CD4-positive, alpha-beta T cell treated with Interleukin-6 at 100 ng/mL for 8 hours (primary cell): ENCODE data around the gene ZNF516.

ENCODE experiments used
- DNase-seq: peaks from one replicate; pipeline ENCODE4 v3.0.0-alpha.2; 2020; ENCODE audit warnings: mixed read lengths, low spot score

The ZNF516 gene

DNA sequence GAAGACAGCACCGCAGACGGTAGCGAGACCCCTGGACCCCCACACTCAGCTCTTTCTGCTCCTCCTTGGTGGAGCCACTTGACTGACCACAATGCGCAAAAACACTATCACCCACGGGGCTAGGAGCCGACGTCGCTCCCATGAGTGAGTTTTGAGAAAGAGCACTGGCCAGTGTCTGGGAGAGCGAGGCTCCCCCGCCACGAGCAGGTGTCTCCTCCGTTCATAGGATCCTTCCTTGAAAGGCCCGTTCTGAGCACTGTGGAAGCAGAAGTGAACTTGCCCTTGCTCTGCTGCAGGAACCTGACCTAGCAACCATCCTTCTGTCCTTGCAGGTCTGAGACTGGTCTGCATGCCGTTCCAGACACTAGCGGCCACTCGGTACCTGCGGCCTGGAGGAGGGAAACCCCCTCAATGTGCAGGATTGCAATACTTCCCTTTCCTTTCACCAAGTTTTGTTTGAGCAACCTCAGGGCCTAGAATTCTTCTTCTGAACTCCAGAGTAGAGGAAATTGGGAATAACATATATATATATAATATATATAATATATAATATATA, 12.9 kb upstream of the ZNF516 start:
- DNase-seq: no peak

DNA sequence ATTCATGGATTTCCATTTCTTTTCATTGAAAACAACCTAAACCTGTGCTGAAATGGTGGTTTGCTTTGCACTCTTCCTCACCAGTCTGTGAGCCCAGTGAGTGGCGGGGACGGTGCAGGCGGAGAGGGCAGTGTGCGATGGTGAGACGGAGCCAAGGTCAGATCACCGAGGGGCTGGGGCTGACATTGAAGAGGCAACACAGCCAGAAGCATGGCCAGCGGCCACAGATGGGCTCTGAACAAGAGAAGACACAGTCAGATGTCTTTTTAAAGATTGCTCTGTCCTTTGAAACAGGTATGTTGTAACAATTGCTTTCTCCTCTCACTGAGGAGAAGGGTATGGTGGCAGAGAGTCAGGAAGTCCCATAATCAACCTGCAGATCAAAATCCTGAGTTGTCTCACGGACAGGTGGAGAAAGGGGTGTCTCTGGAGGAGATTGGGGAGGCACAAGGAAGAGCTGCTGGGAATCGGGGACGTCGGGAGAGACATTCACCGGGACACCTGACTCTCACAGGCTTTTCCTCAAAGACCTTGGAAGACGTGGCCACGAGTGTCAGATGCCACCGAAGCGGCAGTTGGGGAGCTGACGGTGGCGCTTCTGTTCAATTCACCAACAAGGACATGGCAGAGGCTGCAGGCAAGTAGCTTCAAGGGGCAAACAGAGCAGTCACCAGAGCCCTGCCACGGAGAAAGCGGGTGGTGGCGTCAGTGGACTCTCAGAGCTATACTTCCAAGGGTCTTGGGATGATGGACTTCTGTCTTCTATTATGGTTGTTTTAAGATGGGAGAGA, 12.1 kb upstream of the ZNF516 start:
- DNase-seq: no peak

DNA sequence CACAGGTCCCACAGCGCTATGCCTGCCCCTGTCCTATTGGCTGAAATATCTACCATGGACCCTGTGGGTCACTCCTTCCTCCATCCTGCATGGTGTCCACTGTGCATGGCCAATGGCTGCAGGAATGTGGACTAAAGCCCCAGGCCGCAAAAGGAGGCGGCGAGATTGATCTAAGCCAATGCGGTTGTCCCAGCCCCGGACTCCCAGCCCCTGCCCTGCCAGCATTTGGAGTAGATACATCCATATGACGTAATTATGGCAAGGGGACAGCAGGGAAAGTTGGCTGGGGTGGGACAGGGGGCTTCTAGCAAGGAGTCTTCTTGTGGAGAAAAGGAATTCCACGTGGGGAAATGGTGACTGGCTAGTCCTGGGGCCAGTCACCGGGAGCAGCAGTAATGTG, 11.4 kb upstream of the ZNF516 start:
- no peak for DNase-seq

DNA sequence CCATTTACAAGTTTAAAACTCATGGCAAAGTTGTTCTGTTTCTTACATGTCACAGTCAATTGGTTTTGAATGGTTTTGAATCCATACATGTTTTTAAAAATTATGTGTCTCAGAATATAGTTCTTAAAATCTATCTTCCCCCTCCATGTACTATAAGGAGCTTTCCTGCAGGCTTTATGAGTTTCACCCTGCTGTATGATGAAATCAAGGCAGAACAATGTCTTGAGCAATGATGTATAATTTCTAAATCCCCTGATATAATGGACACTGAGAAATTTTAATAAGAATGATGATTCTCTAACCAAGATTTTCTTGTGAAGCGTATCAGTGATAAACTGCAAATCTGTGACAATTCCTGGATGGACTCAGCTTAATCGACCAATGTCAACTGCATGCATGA, 10.6 kb upstream of the ZNF516 start:
- DNase-seq: no peak

DNA sequence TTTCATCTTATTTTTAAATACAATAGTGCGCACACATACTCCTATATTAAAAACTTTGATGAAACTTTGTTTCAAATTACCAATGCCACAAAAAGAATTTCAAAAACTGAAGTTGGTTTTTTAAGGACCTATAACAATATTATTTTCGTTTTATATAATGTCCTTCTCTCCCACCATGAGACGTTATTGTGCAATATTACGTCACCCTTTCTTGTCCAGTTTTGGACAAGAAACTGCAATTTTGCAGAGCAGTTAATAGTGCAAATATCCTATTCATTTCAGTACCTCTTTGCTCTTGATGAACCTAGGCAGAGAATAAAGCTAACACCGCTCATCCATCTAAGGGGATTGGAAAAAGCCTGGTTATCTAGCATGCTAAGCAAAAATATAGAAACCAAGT, 9.7 kb upstream of the ZNF516 start:
- DNase-seq: no peak

DNA sequence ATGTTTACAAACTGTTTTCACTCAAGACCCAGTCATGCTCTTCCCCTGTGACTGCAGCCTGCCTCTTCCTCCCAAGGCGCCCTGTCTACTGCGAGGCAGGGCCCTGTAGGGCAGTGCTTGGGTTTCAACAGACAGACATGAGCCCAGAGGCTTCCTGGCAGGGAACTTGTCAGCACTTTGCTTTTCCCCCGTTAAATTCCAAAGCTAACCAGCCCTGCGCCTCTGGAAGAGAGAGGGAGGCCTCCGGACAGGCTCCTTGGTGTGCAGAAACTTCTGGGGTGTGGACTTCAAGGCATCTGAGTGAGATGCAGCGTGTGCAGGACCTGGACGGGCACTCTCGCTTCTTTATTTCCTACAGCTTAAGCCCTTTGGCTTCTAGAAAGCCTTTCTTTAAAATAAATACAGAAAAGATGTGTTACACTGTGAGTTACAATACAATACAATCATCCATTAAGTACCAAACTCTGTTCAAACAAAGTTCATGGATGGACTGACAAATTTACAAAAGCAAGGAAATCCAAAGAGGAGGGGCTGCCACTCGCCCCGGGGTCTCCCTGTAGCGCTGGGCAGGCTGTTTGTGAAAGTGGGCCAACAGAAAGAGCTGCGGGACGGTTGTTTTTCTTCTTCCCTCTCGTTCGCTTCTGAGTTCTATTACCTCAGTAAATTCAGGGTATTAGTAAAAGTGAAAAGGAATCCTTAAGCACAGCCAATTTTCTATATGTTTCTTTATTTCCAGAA, 8.8 kb upstream of the ZNF516 start:
- no peak for DNase-seq

DNA sequence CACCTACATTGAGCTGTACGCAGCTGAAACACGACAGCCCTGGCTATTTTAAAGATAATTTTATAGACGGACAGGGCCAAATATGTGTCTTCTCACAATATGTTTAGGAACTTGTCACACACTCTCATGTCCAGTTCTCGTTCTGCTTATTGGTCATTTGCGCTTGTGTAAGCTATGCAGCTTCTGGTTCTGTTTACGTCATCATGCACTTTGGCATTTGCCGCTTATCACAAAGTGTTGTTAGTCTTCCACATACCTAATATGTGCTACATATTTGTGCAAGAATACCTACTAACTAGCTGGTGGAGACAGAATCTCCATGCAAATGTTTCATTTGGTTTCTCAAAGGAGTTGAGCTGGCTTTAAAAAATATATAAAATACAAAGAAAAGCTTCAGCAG, 7.5 kb upstream of the ZNF516 start:
- no peak for DNase-seq

DNA sequence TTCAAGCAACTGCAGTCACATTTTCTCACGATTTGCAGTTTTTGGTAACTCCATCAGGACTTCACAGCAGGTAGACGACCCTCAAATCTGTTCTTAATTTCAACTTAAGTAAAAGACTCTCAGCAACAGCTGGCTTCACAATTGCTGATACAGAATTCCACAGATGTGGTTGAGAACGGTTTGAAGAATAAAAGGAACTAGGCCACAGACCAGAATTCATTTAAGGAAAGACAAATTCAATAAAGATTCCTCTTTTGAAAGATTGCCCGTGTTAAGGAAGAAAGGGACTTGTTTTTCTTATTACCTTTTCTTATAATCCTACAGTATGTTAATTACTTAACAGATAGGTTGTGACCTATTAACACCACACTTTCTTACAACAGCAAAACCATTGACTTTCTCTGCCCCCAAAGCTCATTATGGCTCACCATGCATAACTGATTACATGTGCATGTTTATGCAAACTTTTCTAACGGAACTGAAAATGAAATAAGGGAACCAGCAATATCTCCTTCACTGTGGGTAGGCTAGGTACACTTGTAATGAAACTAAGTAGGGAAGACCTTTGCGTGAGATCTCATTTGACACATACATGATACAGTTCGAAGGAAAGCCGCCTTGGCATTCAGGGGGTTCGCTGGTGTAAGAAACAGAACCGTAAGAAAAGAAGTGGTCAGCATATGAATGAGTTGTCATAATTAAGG, 4.7 kb upstream of the ZNF516 start:
- no peak for DNase-seq

DNA sequence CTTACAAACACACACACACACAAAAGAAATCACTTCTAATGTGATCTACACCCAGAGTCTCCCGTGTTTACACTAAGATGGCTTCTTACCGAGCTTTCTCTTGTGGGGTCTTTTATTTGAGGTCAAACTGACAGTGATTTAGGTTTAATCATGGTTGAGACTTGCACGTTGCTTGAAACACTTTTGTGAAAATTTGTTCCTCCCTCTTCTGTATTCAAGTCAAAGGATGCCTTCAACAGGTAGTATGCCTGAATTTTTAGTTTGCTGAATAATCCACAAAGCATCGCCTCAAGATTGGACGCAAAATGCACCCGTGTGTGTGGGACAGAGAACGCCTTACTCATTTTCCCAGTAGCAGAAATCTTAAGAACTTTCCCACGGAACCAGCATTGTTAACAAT, 4.0 kb upstream of the ZNF516 start:
- no peak for DNase-seq

DNA sequence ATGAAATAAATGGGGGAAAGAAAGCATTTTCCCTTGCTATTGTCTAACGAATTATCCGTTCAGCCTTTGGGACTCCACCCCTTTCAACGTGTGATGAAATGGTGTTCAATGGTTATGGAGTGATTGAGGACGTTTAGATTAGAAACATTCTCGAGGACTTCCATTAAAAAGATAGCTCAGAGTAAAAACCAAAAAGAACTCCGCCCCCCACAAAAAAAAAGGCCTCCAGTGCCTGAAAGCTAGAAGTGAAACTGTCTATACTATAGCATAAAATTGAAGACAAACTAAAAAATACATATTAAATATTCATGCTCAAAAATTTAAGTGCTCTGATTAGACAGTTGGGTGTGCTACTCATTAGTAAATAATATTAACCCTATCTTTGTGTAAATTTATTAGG, 3.0 kb upstream of the ZNF516 start:
- DNase-seq: no peak

DNA sequence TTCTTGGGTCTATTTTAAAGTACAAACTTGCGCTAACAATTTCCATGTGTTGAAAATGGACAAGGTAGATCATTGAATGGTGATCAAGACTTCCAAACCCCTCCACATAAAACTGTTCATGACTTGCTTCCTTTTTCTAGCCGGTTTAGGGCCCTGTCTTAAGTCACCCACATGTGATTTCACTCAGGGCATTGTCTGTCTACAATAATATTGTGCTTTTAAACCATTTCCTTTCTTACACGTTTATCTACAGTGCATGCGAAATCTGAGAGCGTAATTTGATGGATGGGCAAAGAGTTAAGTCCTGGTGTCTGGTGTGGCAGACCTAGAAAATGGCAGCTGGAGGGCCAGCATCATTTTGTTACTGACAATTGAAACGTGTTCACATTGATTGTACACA, 2.0 kb upstream of the ZNF516 start:
- no peak for DNase-seq

DNA sequence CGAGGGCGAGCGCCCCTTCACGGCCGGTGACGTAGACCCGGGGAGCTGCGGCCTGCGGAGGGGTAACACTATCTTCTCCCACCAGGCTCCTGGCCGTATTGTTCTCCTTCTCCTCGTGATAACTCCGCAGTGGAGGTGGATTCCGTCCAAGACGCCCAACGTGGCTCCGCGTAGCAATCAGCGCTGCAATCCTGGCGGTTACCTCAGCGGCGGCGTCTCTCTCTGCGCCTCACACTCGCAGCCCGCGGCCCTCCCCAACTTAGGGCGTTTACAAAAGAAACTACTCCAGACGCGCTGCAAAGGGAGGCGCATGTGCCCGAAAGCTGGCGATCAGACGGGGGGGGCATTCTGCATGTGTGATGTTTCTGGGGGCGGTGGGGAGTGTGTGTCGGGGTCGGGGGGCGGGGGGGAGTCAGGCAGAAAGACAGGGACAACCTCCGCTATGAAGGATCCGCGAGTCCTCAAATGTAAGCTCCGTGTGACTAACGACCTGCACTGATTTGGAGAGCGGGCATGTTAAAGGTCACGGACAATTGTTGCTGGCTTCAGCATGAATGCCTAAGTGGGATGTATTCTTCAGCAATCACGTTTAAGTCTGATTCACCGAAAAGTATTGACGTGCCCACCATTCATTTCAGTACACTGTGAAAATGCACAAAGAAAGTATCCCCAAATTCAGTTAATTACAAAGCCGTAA, 1.3 kb upstream of the ZNF516 start:
- no peak for DNase-seq

DNA sequence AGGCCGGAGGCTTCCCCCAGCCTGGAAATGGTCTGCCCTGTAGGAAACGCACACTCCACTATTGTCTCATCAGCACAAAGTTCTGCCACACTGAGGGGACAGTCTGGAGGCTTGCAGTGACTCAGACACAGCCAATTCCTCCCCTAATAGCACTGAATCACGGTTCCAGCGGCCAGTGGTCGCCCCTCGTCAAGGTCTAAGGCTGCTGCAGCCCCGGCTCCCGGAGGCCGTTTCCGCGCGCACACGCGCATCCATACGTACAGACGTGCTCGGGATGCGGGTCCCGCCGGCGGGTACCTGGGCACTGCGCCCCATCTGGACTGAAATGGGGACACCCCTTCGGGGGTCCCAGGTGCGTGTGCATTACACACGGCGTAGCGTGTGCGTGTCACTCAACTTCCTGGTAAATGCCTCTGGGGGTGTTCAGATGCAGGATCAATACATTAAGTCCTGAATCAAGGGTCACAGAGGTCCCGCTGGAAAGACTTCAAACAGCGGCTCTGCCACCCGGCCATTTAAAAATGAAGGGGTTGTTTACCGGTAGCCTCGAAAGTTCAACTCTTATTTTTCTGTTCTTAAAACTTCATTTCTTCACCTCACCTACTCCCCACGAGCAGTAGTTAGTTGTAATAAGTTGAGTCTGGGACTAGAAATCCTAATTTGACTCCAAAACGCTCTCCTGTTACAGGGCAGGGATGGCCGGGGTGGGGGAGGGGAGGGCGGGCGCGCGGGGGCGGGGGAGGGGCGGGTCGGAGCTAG, 572 bp upstream of the ZNF516 start:
- no peak for DNase-seq

DNA sequence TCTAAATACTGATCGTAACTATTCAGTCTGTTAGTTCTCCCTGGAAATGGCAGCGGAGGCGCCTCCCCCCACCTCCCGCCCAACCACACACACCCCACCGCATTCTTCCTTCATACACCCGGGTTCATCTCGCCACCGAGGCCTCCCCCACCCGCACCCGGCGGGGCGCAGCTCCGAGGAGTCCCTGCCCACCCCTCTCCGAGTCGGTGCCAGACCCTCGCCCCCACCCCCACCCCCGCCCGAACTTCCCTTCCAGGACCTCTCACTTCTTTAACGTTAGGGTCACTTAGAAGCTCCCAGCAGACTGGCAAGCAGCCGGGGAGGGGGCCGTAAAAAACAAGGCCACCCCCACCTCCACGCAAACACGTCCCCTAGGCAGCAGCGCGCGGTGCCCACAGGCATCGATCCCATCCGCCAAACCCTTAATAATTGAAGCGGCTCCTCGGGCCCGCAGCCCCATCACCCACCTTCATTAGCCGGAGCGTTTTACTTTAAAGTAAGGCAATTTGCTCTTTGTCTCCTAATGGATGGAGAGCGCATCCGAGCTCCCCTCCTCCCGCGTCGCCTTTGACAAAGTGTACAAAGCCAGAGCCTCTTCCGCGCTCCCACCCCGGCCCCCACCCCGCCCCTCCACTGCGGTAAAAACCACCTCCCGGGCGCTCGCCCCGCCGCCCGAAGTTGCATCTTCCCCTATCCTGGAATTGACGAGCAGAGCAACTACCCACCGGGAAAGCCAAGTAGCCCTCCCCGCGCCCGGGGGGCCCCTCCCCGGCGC, 624 bp downstream of the ZNF516 start:
- no peak for DNase-seq

DNA sequence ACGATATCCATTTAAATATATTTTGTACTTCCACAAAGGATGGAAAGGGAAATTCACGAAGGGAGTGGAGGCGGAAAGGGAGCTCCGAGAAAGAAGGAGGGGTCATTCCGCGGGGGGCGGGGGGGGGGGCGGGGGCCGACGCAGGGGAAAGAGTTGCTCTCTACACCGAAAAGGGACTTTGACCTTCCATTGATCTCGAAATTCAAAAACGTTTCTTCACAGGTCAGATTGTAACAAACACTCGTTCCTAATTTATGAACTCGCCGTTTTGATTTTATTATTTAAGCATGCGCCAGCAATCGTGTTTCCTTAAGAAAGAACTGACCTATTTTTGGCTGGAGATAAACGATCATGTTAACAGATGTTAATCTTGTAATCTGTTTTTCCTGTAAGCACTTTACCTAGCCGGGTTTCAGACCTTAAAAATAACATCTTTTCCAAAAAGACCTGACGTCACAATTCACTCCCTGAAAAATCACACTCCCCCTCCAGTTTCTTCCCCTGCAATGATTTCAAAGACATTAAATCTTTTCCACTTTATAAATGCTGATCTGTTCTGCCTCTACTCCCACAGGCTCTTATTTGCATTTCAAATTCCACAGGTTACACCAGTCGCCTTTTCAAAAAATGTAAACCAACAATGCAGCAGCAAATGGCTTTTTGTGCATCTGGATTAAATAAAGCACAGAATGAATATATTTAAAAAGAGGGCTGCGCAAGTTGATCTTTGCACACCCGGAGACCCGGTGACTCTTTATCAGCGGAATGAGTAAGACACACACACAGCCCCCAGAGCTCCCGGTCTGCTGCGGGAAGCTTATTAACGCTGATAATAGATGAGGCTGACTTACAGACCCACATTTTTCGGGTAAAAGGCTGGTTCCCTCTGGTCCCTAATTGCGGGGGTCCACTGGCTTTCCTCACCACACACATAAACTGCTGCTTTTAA, 1.6 kb downstream of the ZNF516 start:
- no peak for DNase-seq

DNA sequence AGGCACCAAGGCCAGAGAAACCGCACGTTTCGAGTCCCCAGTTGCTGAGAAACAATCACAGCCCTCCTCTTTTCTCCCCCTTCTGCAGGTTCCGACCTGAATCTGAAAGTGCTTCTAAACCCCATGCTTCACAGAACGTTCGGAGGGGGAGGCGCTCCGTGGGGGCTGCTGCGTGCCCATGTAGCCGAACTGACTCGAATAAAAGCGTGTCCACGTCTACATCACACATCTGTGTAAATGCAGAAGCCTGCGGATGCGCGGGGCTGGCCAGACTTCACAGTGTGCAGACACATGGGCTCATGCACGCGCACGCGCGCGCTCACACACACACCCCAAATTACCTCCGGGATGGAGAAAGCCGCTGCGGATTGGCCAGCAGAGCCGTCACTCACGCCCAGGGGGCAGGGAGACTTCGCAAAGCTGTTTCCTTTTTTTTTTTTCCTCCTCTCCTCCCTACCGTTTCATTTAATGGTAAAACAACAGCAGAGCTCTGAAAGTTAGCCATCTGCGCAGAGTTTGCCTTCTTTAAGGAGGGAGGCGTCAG, 2.3 kb downstream of the ZNF516 start:
- DNase-seq: peak; percentile 95

DNA sequence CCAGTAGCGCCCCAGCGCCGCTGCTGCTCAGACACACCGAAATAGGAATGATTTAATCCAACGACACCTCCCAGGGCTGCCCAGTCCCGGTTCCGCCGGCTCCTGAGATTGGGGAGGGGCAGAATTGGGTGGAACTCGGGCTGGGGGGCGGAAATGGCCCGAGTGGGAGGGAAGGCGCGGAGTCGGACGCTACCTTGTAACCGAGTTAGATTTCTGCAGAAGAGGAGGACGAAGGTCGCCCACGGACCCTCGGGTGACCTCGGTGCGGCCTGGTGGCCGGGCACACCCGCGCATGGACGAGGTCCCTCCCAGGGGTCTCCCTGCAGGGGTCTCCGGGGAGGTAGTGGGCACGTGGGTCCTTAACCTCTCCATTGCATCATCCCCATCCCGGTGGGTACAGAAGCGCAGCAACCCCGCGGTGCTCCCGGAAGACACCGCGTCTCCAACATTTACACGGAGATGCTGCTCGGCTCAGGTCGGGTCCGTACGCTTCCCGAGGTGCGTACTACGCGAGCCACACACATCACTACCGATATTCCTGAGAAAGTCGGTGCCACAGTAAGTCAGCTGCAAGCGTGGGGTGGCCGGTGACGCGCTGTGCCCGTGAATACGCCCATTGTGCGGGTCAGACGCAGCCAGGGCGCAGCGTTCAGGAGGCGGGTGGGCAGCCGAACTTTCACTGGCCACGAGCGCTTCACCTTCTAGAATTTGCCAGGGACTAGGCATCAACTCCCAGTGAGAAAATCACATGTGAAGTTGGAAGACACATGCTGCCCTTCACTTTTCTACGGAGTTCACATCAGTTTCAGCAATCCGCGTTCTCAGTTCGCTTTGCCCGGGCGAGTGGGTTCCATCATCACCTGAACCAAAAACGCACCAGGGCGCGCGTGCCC, 3.0 kb downstream of the ZNF516 start:
- DNase-seq: no peak

DNA sequence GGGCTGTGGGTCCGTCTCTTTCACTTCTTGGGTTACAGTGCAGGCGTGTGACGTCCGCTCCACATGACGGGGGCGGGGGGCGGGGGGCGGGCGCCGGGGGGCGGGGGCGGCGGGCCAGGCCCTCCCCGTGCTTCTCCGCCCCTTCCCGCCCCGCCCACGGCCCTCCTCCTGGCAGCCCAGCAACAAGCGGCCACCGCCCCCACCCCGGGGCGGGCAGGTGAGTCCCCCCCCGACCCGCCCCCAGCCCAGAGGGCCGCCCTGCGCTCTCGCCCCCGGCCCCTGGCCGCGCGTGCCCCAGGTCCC, 3.6 kb downstream of the ZNF516 start:
- DNase-seq: peak; percentile 65
